HCT116 (cell line): ENCODE measurements around the gene PACRG. TPM values are rescaled to one million over a fixed set of nuclear protein-coding genes. Genes with fewer than 3 reads are reported as not detected.

Experiments
- ATAC-seq: fragments of 200-7000 bp; cut with Tn5 transposase; 2 replicates; pipeline ENCODE4 v1.9.1; 2020; ENCODE audit warnings: mild to moderate bottlenecking, moderate library complexity
- BruUV-seq: library from RNA; stranded (reverse); fragments of 400-500 nt; replicated peaks from 2 replicates; lab custom pipeline; 2021; lab: Mats Ljungman, UMichigan
- CTCF ChIA-PET: fragments of 300-600 bp; sonication (Branson Sonifier 250); formaldehyde crosslinking; loops from one replicate; lab custom pipeline; 2021; ENCODE audit warnings: antibody characterized with exemption; lab: Charles Lee
- POLR2A ChIA-PET: fragments of 300-600, 350-600 bp; sonication (Branson Sonifier 250); formaldehyde crosslinking; loops from one replicate; lab custom pipeline; 2021; ENCODE audit warnings: antibody characterized with exemption; lab: Charles Lee
- RAD21 ChIA-PET, 2 experiments: fragments of 300-600 bp; sonication (Branson Sonifier 250); formaldehyde crosslinking; loops; one replicate each; lab custom pipeline; 2023; ENCODE audit warnings: low total read pairs in 2 of 2; ENCODE audit not compliant: uncharacterized antibody in 2 of 2, unreplicated experiment in 2 of 2, low non-redundant PET in 1 of 2; lab: Charles Lee
- DNase-seq: peaks from one replicate; pipeline ENCODE4 v3.0.0-alpha.2; 2010; ENCODE audit warnings: low read depth, low spot score
- H2AFZ ChIP-seq: fragments of 200-600 bp; shearing (Covaris generic), sonication (generic); 2 replicates; pipeline ENCODE4 v1.6.1; 2017; ENCODE audit warnings: low read depth, mixed run types, mixed read lengths, antibody characterized with exemption, low read length; ENCODE audit not compliant: poor library complexity, severe bottlenecking
- H3K27ac ChIP-seq: 2 replicates; pipeline ENCODE4 v1.5.1; 2012; ENCODE audit warnings: low read depth, low read length
- H3K27me3 ChIP-seq: fragments of 200-600 bp; sonication (generic); 2 replicates; pipeline ENCODE4 v1.6.1; 2016; ENCODE audit warnings: mixed run types, low read length, mixed read lengths; ENCODE audit not compliant: insufficient read depth
- H3K36me3 ChIP-seq, 2 experiments: fragments of 200-500 bp in 1 of 2; fragments of 200-600 bp in 1 of 2; sonication (Bioruptor generic) in 1 of 2; sonication (generic) in 1 of 2; 2 replicates each; pipeline versions ENCODE4 v1.5.1 to v1.6.1; 2014 to 2016; ENCODE audit warnings: low read length in 2 of 2, inconsistent platforms in 1 of 2, mixed read lengths in 1 of 2, mixed run types in 1 of 2; ENCODE audit not compliant: insufficient read depth in 2 of 2, control insufficient read depth in 1 of 2
- H3K4me1 ChIP-seq, 2 experiments: fragments of 200-600 bp in 1 of 2; sonication (generic) in 1 of 2; 2 replicates each; pipeline versions ENCODE4 v1.5.1 to v1.6.1; 2012 to 2017; ENCODE audit warnings: low read length in 2 of 2, inconsistent platforms in 1 of 2, mild to moderate bottlenecking in 1 of 2, mixed read lengths in 1 of 2, mixed run types in 1 of 2, moderate library complexity in 1 of 2; ENCODE audit not compliant: insufficient read depth in 2 of 2, control insufficient read depth in 1 of 2
- H3K4me2 ChIP-seq: fragments of 200-600 bp; sonication (generic); 2 replicates; pipeline ENCODE4 v1.6.1; 2017; ENCODE audit warnings: mixed run types, low read length, mixed read lengths
- H3K4me3 ChIP-seq, 2 experiments: fragments of 200-600 bp in 1 of 2; sonication (generic) in 1 of 2; replicated peaks in 1 of 2; 2 replicates each; pipeline ENCODE4 v1.5.1; 2011 to 2016; ENCODE audit warnings: low read length in 2 of 2, control low read depth in 1 of 2, low read depth in 1 of 2, mild to moderate bottlenecking in 1 of 2, mixed read lengths in 1 of 2, mixed run types in 1 of 2
- H3K79me2 ChIP-seq: fragments of 200-600 bp; sonication (generic); 2 replicates; pipeline ENCODE4 v1.6.1; 2017; ENCODE audit warnings: mild to moderate bottlenecking, mixed run types, low read length, moderate library complexity, mixed read lengths; ENCODE audit not compliant: insufficient read depth
- H3K9ac ChIP-seq: fragments of 200-600 bp; sonication (generic); 2 replicates; pipeline ENCODE4 v1.6.1; 2016; ENCODE audit warnings: low read length, mixed read lengths
- H3K9me2 ChIP-seq: fragments of 200-600 bp; sonication (generic), shearing (Covaris generic); 2 replicates; pipeline ENCODE4 v1.6.1; 2017; ENCODE audit warnings: mixed run types, mild to moderate bottlenecking, moderate library complexity; ENCODE audit not compliant: insufficient read depth
- H3K9me3 ChIP-seq, 2 experiments: fragments of 200-500 bp in 1 of 2; fragments of 200-600 bp in 1 of 2; sonication (Bioruptor generic) in 1 of 2; sonication (generic) in 1 of 2; 2 replicates each; pipeline ENCODE4 v1.6.1; 2014 to 2017; ENCODE audit warnings: low read length in 2 of 2, mixed read lengths in 2 of 2, inconsistent platforms in 1 of 2, low read depth in 1 of 2, mild to moderate bottlenecking in 1 of 2, mixed run types in 1 of 2, moderate library complexity in 1 of 2; ENCODE audit not compliant: control insufficient read depth in 1 of 2, insufficient read depth in 1 of 2
- H4K20me1 ChIP-seq: fragments of 200-600 bp; sonication (generic), shearing (Covaris generic); 2 replicates; pipeline ENCODE4 v1.6.1; 2017; ENCODE audit warnings: mixed run types, mild to moderate bottlenecking, moderate library complexity; ENCODE audit not compliant: insufficient read depth
- CBX3 ChIP-seq: IDR thresholded peaks from 2 replicates; pipeline ENCODE4 v1.6.1; 2012; ENCODE audit warnings: low read depth
- FOSL1 ChIP-seq: IDR thresholded peaks from 2 replicates; pipeline ENCODE4 v1.6.1; 2012; ENCODE audit warnings: low read depth
- JUND ChIP-seq: IDR thresholded peaks from 2 replicates; pipeline ENCODE4 v1.6.1; 2012
- SP1 ChIP-seq: IDR thresholded peaks from 2 replicates; pipeline ENCODE4 v1.6.1; 2012; ENCODE audit warnings: low read depth
- SRF ChIP-seq: IDR thresholded peaks from 2 replicates; pipeline ENCODE4 v1.6.1; 2012; ENCODE audit warnings: low read depth
- YY1 ChIP-seq: IDR thresholded peaks from 2 replicates; pipeline ENCODE4 v1.6.1; 2011; ENCODE audit warnings: low read length, low read depth, moderate library complexity, mild to moderate bottlenecking; ENCODE audit not compliant: insufficient replicate concordance; ENCODE audit errors: extremely low read depth
- ZNF274 ChIP-seq: fragments of 200-500 bp; sonication (Bioruptor generic); IDR thresholded peaks from 2 replicates; pipeline ENCODE4 v1.6.1; 2014; ENCODE audit warnings: mild to moderate bottlenecking, low read depth, low read length, inconsistent platforms
- intact Hi-C: fragments of 100-400 bp; cut with micrococcal nuclease; formaldehyde crosslinking; loops from 2 replicates; pipeline ENCODE4 v1.10.0; 2022
- total RNA-seq: library from RNA; stranded (reverse); gene quantifications from one replicate; pipeline ENCODE4 v1.2.1, GENCODE V29; 2021; ENCODE audit not compliant: unreplicated experiment
- TF ChIP-seq, protein P1 (sequence below), 3 experiments: fragments of 200-600 bp in 1 of 3; sonication (generic) in 1 of 3; IDR thresholded peaks in 2 of 3; conservative IDR thresholded peaks in 1 of 3; 2 replicates each; pipeline ENCODE4 v1.5.1; 2012 to 2017; ENCODE audit warnings: low read depth in 2 of 3, low read length in 2 of 3, antibody characterized with exemption in 1 of 3, borderline replicate concordance in 1 of 3, control low read depth in 1 of 3, mild to moderate bottlenecking in 1 of 3, mixed read lengths in 1 of 3, mixed run types in 1 of 3, moderate library complexity in 1 of 3; ENCODE audit not compliant: insufficient read depth in 1 of 3
- TF ChIP-seq, protein P2 (sequence below): IDR thresholded peaks from 2 replicates; pipeline ENCODE4 v1.6.1; 2012
- TF ChIP-seq, protein P3 (sequence below): IDR thresholded peaks from 2 replicates; pipeline ENCODE4 v1.6.1; 2011; ENCODE audit warnings: mild to moderate bottlenecking, low read length, moderate library complexity; ENCODE audit not compliant: insufficient replicate concordance; ENCODE audit errors: extremely low read depth

The PACRG gene
- total RNA-seq, 1 experiment from 2014 or later, result 0.71 TPM

DNA sequence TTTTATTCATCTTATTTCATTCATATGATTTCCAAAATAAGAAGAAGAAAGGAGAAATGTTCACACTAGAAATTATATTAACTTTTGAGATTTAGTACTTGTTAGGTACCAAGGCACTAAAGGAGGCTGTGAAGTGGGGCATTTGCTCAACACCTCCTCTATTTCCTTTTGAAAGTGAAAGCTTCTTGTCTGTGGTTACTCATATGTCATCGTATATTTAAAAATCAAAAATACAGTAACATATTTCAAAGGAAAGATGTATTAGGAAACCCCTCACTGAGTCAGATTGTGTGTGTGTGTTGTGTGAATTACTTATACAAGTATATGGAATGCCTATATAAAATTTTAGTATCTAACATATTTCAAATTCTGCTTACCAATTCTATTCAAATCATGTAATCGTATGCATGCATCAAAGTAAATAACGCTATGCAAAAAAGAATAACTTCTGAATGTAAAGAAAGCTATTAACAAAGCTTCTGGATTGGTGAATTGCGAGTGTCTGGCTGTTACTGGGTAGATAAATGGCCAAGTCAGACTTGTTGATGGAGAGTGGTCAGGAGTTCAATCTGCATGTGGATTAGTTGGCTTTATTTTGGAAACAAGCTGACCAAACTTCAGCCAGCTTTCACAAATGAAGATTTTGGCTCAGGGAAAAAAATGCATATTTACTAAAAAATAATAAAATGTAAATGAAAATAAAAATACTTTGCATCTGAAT is 70.9 kb downstream of the PACRG start:
- no peaks in the 10 kb centered on the region for H3K4me1 ChIP-seq
- no peaks in the 10 kb centered on the region for H3K36me3 ChIP-seq
- H3K9me2 ChIP-seq, result no peaks in the 10 kb centered on the region
- TF ChIP-seq YY1 (no peak), SP1 (no peak), CBX3 (no peak), JUND (no peak), FOSL1 (no peak), SRF (no peak), ZNF274 (no peak)
- TF ChIP-seq, protein P1, sequence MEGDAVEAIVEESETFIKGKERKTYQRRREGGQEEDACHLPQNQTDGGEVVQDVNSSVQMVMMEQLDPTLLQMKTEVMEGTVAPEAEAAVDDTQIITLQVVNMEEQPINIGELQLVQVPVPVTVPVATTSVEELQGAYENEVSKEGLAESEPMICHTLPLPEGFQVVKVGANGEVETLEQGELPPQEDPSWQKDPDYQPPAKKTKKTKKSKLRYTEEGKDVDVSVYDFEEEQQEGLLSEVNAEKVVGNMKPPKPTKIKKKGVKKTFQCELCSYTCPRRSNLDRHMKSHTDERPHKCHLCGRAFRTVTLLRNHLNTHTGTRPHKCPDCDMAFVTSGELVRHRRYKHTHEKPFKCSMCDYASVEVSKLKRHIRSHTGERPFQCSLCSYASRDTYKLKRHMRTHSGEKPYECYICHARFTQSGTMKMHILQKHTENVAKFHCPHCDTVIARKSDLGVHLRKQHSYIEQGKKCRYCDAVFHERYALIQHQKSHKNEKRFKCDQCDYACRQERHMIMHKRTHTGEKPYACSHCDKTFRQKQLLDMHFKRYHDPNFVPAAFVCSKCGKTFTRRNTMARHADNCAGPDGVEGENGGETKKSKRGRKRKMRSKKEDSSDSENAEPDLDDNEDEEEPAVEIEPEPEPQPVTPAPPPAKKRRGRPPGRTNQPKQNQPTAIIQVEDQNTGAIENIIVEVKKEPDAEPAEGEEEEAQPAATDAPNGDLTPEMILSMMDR (IDR thresholded peaks at IDR 0.05 in 2 of 3, conservative IDR thresholded peaks at IDR 0.05 in 1 of 3; ENCODE audit: borderline replicate concordance in 1 of 3, insufficient read depth in 1 of 3, low read depth in 2 of 3, low read length in 2 of 3), result no peak
- TF ChIP-seq, protein P2, sequence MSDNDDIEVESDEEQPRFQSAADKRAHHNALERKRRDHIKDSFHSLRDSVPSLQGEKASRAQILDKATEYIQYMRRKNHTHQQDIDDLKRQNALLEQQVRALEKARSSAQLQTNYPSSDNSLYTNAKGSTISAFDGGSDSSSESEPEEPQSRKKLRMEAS, result no peak
- TF ChIP-seq, protein P3, sequence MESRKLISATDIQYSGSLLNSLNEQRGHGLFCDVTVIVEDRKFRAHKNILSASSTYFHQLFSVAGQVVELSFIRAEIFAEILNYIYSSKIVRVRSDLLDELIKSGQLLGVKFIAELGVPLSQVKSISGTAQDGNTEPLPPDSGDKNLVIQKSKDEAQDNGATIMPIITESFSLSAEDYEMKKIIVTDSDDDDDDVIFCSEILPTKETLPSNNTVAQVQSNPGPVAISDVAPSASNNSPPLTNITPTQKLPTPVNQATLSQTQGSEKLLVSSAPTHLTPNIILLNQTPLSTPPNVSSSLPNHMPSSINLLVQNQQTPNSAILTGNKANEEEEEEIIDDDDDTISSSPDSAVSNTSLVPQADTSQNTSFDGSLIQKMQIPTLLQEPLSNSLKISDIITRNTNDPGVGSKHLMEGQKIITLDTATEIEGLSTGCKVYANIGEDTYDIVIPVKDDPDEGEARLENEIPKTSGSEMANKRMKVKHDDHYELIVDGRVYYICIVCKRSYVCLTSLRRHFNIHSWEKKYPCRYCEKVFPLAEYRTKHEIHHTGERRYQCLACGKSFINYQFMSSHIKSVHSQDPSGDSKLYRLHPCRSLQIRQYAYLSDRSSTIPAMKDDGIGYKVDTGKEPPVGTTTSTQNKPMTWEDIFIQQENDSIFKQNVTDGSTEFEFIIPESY, result no peak
- no peaks in the 10 kb centered on the region for H4K20me1 ChIP-seq
- H3K9ac ChIP-seq, result no peak overlapping the region
- DNase-seq (no peak), ATAC-seq (no peak)
- H3K27ac ChIP-seq, result no peak overlapping the region
- no peaks in the 10 kb centered on the region for H3K27me3 ChIP-seq
- H2AFZ ChIP-seq, result no peak overlapping the region
- BruUV-seq, result no TSS peak
- ChIA-PET RAD21 (no interaction called here), CTCF (no interaction called here), POLR2A (no interaction called here)
- no peak overlapping the region for H3K4me3 ChIP-seq
- H3K79me2 ChIP-seq, result no peaks in the 10 kb centered on the region
- H3K9me3 ChIP-seq, result peaks cover 0 to 10% of the 10 kb centered on the region in 2 experiments; a peak in 1 of 4 replicates
- no peak overlapping the region for H3K4me2 ChIP-seq
- intact Hi-C loops, result no loop called here
